NB4 (cell line): ENCODE data around the gene CBLL1.
A peak's percentile ranks its signal among the peaks of the same experiment; 100 is the strongest.

ENCODE experiments used
- DNase-seq: peaks from one replicate; pipeline ENCODE4 v3.0.0; 2010; ENCODE audit warnings: low read depth
- H3K4me3 ChIP-seq: one replicate; pipeline ENCODE4 v1.5.1; 2011; ENCODE audit warnings: mild to moderate bottlenecking, low read depth, low read length, moderate library complexity
- CTCF ChIP-seq: IDR thresholded peaks from one replicate; pipeline ENCODE4 v1.5.1; 2012; ENCODE audit warnings: low read depth, low read length
- MAX ChIP-seq: IDR thresholded peaks from 2 replicates; pipeline ENCODE4 v1.6.1; 2011; ENCODE audit warnings: low read depth, low read length
- MYC ChIP-seq: IDR thresholded peaks from 2 replicates; pipeline ENCODE4 v1.6.1; 2011; ENCODE audit warnings: low read depth, low read length
- POLR2A ChIP-seq: IDR thresholded peaks from 2 replicates; pipeline ENCODE4 v1.6.1; 2011; ENCODE audit warnings: mild to moderate bottlenecking; ENCODE audit not compliant: insufficient read length; ENCODE audit errors: extremely low read depth

Gene CBLL1

GRCh38 chr7:107743567-107744344, at the start of gene CBLL1:
Gene CBLL1, plus strand, starts transcription at chr7:107744142. Its CDS starts 22 bp downstream, at chr7:107744164.
- TF ChIP-seq MYC = peak; percentile 82
- TF ChIP-seq POLR2A = peak; percentile 86
- peak; percentile 68 for TF ChIP-seq CTCF
- peak; percentile 78 for TF ChIP-seq MAX
- DNase-seq = peak; percentile 99
- peak within 1 kb of the TSS; percentile 94 for H3K4me3 ChIP-seq

- H3K4me3 ChIP-seq = no peak overlapping the region
- TF ChIP-seq MYC = no peak
- TF ChIP-seq MAX = no peak
- TF ChIP-seq CTCF = no peak
- no peak for TF ChIP-seq POLR2A
- no peak for DNase-seq
These were observed 49.6 kb upstream of the CBLL1 start for GRCh38 chr7:107694386-107694785.

- no peak overlapping the region for H3K4me3 ChIP-seq
- DNase-seq = no peak
- TF ChIP-seq CTCF = no peak
- no peak for TF ChIP-seq POLR2A
- TF ChIP-seq MYC = no peak
- TF ChIP-seq MAX = no peak
These were observed 47.5 kb upstream of the CBLL1 start for GRCh38 chr7:107696330-107696946.

- DNase-seq = no peak
- TF ChIP-seq CTCF = no peak
- no peak for TF ChIP-seq POLR2A
- TF ChIP-seq MYC = no peak
- TF ChIP-seq MAX = no peak
These were observed 46.5 kb upstream of the CBLL1 start for GRCh38 chr7:107697321-107698049.

GRCh38 chr7:107700570-107700969, 43.4 kb upstream of the CBLL1 start:
- TF ChIP-seq POLR2A = no peak
- no peak for TF ChIP-seq CTCF
- no peak for TF ChIP-seq MAX
- no peak for TF ChIP-seq MYC
- no peak overlapping the region for H3K4me3 ChIP-seq
- no peak for DNase-seq

More at GRCh38 chr7:107697321-107698049, 46.5 kb upstream of the CBLL1 start:
- no peak overlapping the region for H3K4me3 ChIP-seq
